ENCODE results near the gene ARHGAP18.

The ARHGAP18 gene

GRCh38 chr6:129670634-129671033 lies 39.3 kb downstream of the ARHGAP18 start:
- DNase-seq (ENCODE audit: low read depth in 2 of 2): no peak

- DNase-seq (ENCODE audit: low read depth in 2 of 2): no peak
These were observed 42.4 kb downstream of the ARHGAP18 start for GRCh38 chr6:129667621-129668020.

DNA sequence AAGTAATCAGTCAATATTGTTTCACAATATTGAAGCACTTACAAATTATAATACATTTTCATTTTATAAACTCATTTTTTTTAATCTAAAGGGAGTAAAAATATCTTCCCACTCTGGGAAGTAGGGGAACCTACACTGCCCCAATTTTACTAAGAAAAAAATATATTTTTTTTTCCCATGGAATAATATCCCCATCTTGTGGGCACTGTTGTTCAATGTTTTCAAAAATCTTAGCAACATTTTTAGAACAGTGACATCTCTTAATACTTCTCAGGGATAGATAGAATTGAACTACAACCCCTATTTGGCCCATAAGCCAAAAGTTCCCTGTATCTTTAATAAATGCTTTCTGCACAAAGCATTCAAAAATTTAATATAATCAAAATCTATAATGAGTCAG lies 42.9 kb downstream of the ARHGAP18 start:
- DNase-seq (ENCODE audit: low read depth in 2 of 2): no peak

DNA sequence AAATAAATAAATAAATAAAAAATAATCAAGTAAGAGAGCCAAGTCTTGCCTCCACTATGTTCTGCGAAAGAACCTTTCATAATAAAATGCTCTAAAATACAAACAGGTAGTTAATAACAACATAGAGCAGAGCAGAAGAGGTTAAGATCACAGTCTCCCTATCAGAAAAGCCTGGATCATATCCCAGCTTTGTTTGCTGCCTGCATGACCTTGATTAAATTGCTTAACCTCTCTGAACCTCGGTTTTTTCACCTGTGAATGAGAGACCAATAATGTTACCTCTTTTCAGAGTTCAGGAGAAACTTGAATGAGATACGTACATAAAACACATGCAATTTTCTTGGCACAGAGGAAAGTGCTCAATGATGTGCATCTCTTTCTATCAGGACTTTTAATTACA lies 44.4 kb downstream of the ARHGAP18 start:
- DNase-seq (ENCODE audit: low read depth in 2 of 2): no peak

GRCh38 chr6:129663531-129663930 lies 46.4 kb downstream of the ARHGAP18 start:
- no peak for DNase-seq (ENCODE audit: low read depth in 2 of 2)

- DNase-seq (ENCODE audit: low read depth in 2 of 2): no peak
These were observed 47.0 kb downstream of the ARHGAP18 start for GRCh38 chr6:129662980-129663431.

- DNase-seq (ENCODE audit: low read depth in 2 of 2): no peak
These were observed 47.6 kb downstream of the ARHGAP18 start for GRCh38 chr6:129662406-129662766.

- DNase-seq (ENCODE audit: low read depth in 2 of 2): no peak
These were observed 48.2 kb downstream of the ARHGAP18 start for GRCh38 chr6:129661536-129662405.

DNA sequence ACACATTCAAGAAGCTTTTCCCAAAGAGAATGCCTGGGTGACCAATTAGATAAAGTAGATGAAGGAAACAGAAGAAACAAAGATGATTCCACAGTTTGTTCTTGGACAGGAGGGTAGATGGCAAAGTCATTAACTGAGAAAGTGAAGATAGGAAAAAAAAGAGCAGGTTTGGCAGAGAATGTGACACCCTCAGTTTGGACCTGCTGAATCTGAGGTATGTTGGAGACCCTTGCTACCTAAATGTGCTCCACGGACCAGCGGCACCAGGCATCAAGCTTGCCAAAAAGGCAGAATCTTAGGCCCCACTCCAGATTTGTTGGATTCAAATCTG lies 49.7 kb downstream of the ARHGAP18 start:
- DNase-seq (ENCODE audit: low read depth in 2 of 2): no peak

- no peak for DNase-seq (ENCODE audit: low read depth in 2 of 2)
These were observed 50.2 kb downstream of the ARHGAP18 start for GRCh38 chr6:129659590-129660345.

- DNase-seq (ENCODE audit: low read depth in 2 of 2): no peak
These were observed 50.8 kb downstream of the ARHGAP18 start for GRCh38 chr6:129659167-129659566.

DNA sequence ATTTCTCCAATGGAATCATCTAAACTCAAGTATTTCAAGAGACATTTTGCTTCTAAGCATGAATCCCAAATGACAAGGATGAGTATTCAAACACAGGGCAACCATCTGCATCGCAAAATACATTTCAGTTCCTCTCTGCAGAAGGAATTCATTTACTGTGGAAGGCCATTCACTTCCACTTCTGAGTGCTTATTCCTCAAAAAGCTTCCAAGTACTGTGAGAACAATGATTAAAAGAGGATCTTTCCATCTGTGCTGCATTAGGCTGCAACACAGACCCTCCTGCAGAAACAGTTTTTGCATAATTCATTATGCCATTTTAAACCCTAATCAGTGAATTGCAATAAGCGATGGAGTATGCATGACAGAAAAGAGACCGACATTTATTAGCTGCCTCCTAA lies 52.5 kb downstream of the ARHGAP18 start:
- no peak for DNase-seq (ENCODE audit: low read depth in 2 of 2)

DNA sequence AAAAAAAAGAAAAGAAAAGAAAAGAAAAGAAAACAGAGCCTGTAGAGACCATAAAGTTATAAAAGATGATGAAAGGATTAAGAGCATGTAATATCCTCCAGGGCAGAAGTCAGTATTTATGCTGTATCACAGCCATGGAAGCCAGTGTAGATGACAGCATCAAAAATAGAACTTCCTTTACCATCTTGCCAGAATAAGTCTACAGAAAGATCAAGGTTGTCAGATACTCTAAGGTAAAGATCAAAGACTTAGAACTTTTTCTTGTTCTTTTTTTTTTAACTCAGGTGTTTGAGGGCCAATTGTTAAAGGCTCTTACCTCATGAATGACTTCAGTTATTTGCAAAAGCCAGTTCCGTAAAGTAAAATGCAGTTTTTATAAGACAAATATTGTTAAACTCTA lies 54.6 kb downstream of the ARHGAP18 start:
- no peak for DNase-seq (ENCODE audit: low read depth in 2 of 2)

DNA sequence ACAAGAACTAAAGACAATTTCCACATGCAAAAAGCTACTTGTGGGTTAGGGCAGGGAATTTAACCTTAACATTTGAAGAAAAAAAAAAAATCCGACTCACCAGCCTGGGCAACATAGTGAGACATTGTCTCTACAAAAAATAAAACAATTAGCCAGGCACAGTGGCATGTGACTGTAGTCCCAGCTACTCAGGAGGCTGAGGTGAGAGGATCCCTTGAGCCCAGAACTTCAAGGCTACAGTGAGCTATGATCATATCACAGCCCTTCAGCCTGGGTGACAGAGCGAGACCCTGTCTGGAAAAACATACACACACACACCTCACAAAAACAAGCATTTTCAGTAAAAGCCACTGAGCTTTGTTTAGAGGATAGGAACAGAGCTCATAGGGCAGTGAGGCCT lies 56.2 kb downstream of the ARHGAP18 start:
- DNase-seq (ENCODE audit: low read depth in 2 of 2): no peak

DNA sequence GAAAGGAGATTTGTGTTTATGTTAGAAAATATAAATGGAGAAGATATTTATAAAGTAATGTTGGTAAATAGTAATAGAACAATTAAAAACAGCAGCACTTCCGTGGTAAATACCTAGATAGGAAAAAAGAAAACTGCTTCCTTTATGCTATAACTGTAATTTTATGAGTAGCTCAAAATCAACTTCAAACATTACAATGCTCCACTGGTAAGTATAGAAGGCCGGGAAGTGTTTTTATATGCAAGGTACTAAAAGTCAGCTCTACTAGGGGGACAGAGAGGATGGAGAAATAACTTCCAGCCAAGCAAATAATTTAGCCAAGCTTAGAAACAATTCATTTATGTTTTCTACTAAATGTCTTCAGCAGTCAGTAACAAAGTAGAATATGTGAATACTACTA lies 56.7 kb downstream of the ARHGAP18 start:
- no peak for DNase-seq (ENCODE audit: low read depth in 2 of 2)

GRCh38 chr6:129651291-129651691 lies 58.7 kb downstream of the ARHGAP18 start:
- DNase-seq (ENCODE audit: low read depth in 2 of 2): no peak

DNA sequence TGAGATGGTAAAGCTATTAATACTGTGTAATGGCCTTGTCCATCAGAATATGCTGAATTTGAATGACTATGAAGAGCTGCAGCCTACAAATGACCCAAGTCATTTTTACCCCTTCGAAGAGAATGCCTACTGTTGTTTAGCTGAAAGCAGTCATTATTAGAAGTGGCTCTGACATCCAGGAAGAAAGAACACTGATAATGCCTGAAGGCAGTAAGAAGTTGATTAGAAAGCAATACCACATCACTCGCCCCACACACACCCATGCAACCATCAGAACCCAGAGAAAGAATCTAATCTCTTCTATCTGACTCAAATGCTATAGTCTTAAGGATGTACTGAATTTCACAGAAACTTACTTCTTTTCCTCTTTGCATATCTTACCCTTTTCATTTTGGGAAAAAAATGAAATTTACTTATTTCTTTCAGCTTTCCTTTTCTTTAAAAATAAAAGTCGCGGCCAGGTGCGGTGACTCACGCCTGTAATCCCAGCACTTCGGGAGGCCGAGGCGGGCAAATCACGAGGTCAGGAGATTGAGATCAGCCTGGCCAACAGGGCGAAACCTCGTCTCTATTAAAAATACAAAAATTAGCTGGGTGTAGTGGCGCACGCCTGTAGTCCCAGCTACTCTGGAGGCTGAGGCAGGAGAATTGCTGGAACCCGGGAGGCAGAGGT lies 61.0 kb downstream of the ARHGAP18 start:
- no peak for DNase-seq (ENCODE audit: low read depth in 2 of 2)

GRCh38 chr6:129647044-129647443 lies 62.9 kb downstream of the ARHGAP18 start:
- no peak for DNase-seq (ENCODE audit: low read depth in 2 of 2)

GRCh38 chr6:129646642-129647041 lies 63.3 kb downstream of the ARHGAP18 start:
- DNase-seq (ENCODE audit: low read depth in 2 of 2): no peak

- DNase-seq (ENCODE audit: low read depth in 2 of 2): no peak
These were observed 64.0 kb downstream of the ARHGAP18 start for GRCh38 chr6:129645830-129646579.

DNA sequence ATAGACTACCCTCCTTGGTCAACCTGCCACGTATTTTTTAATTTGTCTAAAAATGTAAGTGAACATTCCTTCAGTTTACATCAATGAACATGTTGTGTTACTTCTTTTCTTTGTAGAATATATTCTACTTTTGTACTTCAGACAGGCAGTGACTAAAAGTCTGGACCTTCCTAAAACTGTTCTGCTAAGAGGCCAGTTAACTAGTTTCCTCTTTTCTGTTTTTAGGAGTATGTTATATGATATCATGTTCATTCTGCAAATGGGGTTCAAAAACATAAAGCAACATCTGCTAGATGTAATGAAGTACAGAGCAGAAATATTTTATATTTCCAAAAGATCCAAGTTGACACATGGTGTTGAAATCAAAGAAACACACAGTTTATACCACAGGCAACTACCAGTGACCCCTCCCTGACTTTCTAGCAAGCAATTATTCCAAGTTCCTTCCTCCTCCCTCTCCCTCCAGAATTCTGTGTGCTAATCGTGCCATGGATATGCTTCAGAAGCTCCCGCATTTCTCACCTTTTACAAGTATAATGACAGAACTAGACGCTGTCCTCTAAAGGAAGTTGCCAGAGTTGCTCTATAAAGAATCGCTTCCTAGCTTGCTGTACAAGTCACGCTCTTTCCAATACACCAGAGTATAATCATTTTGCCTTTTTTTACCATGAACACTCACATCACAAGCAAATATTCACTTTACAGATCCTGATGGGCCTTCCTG lies 64.7 kb downstream of the ARHGAP18 start:
- DNase-seq (ENCODE audit: low read depth in 2 of 2): no peak

All from stimulated activated CD8-positive, alpha-beta memory T cell treated with anti-CD3 and anti-CD28 coated beads, Interleukin-7, amount 100 ng/mL, for 1 hour (primary cell).